G401 (cell line): Measurements from ENCODE around the gene MPO. TPM values are rescaled to one million over a fixed set of nuclear protein-coding genes. Genes with fewer than 3 reads are reported as not detected.

Experiments
- DNase-seq: peaks from one replicate; pipeline ENCODE4 v3.0.0-alpha.2; 2015; ENCODE audit warnings: low spot score
- in situ Hi-C: cut with HindIII; loops from 2 replicates; pipeline ENCODE4 v1.10.0; 2016; ENCODE audit warnings: low sequenced_read_pairs, mixed read lengths
- total RNA-seq: library from RNA; depleted of rRNA; stranded (reverse); fragments of >200 nt; shearing (Covaris generic); gene quantifications from 2 replicates; pipeline ENCODE4 v1.2.3, GENCODE V29; 2014

Gene MPO
- total RNA-seq, 1 experiment from 2014 or later: not detected

- DNase-seq: no peak
- in situ Hi-C loops: no loop called here
Measured at GRCh38 chr17:58269557-58270291, 11.0 kb downstream of the MPO start.

- DNase-seq: no peak
- in situ Hi-C loops: no loop called here
Measured at GRCh38 chr17:58268774-58269556, 11.8 kb downstream of the MPO start.

- in situ Hi-C loops: no loop called here
- DNase-seq: no peak
Measured at GRCh38 chr17:58268326-58268725, 12.4 kb downstream of the MPO start.

- DNase-seq: no peak
- in situ Hi-C loops: no loop called here
Measured at GRCh38 chr17:58267347-58268324, 13.1 kb downstream of the MPO start.

- no peak for DNase-seq
- in situ Hi-C loops: no loop called here
Measured at GRCh38 chr17:58265902-58266875, 14.5 kb downstream of the MPO start.

- in situ Hi-C loops: no loop called here
- DNase-seq: no peak
Measured at GRCh38 chr17:58265271-58265670, 15.5 kb downstream of the MPO start.

GRCh38 chr17:58264407-58265103 is 16.2 kb downstream of the MPO start:
- in situ Hi-C loops: no loop called here
- no peak for DNase-seq

GRCh38 chr17:58263773-58264172 is 17.0 kb downstream of the MPO start:
- DNase-seq: no peak
- in situ Hi-C loops: no loop called here

- in situ Hi-C loops: no loop called here
- no peak for DNase-seq
Measured at GRCh38 chr17:58262149-58262548, 18.6 kb downstream of the MPO start.

- no peak for DNase-seq
- in situ Hi-C loops: no loop called here
Measured at GRCh38 chr17:58254803-58255202, 25.9 kb downstream of the MPO start.

GRCh38 chr17:58253082-58253481 is 27.7 kb downstream of the MPO start:
- in situ Hi-C loops: no loop called here
- DNase-seq: no peak

GRCh38 chr17:58252141-58252540 is 28.6 kb downstream of the MPO start:
- in situ Hi-C loops: no loop called here
- no peak for DNase-seq

GRCh38 chr17:58250344-58251011 is 30.3 kb downstream of the MPO start:
- in situ Hi-C loops: no loop called here
- no peak for DNase-seq

- in situ Hi-C loops: no loop called here
- peak; percentile 78 for DNase-seq
Measured at GRCh38 chr17:58249270-58250133, 31.2 kb downstream of the MPO start.

GRCh38 chr17:58248955-58249269 is 31.8 kb downstream of the MPO start:
- peak; percentile 29 for DNase-seq
- in situ Hi-C loops: no loop called here

GRCh38 chr17:58247511-58248363 is 33.0 kb downstream of the MPO start:
- in situ Hi-C loops: no loop called here
- DNase-seq: no peak
